Activated CD4-positive, alpha-beta T cell treated with anti-CD3 and anti-CD28 coated beads for 48 hours (primary cell): ENCODE measurements around the gene LRRC74B.
"Not testable (repeated sequence)": the region's sequence is repeated elsewhere in the genome, so short reads cannot be mapped to it uniquely, and the experiment has no call there.

Source experiments
- DNase-seq: peaks from one replicate; pipeline ENCODE4 v3.0.0-alpha.2; 2020

The LRRC74B gene

GRCh38 chr22:21045585-21046294 lies at the start of gene LRRC74B:
Gene LRRC74B, plus strand, starts transcription at chr22:21045946. Its CDS starts 41 bp downstream, at chr22:21045987.
- DNase-seq, result peak; percentile 85

GRCh38 chr22:20996031-20996410 lies 49.7 kb upstream of the LRRC74B start:
- no peak for DNase-seq

- no peak for DNase-seq
Measured at GRCh38 chr22:20996598-20997535, 48.9 kb upstream of the LRRC74B start.

GRCh38 chr22:20997536-20998257 lies 48.0 kb upstream of the LRRC74B start:
- DNase-seq, result no peak

GRCh38 chr22:20998411-20999336 lies 47.1 kb upstream of the LRRC74B start:
- no peak for DNase-seq

- no peak for DNase-seq
Measured at GRCh38 chr22:20999350-21000206, 46.2 kb upstream of the LRRC74B start.

GRCh38 chr22:21000207-21000986 lies 45.3 kb upstream of the LRRC74B start:
- peak; percentile 27 for DNase-seq

GRCh38 chr22:21000987-21001600 lies 44.7 kb upstream of the LRRC74B start:
- peak; percentile 24 for DNase-seq

GRCh38 chr22:21001601-21002325 lies 44.0 kb upstream of the LRRC74B start, which contains the start of gene THAP7:
Gene THAP7, minus strand, starts transcription at chr22:21002118. Its CDS starts 207 bp downstream, at chr22:21001911.
- peak; percentile 98 for DNase-seq

GRCh38 chr22:21003782-21004181 lies 42.0 kb upstream of the LRRC74B start:
- DNase-seq, result no peak

GRCh38 chr22:21009208-21009607 lies 36.5 kb upstream of the LRRC74B start:
- DNase-seq, result not testable (repeated sequence)

GRCh38 chr22:21009638-21010425 lies 35.9 kb upstream of the LRRC74B start:
- DNase-seq, result peak; percentile 36

- DNase-seq, result no peak
Measured at GRCh38 chr22:21010426-21011113, 35.2 kb upstream of the LRRC74B start.

GRCh38 chr22:21012446-21013407 lies 33.0 kb upstream of the LRRC74B start:
- DNase-seq, result no peak

GRCh38 chr22:21013657-21014201 lies 32.0 kb upstream of the LRRC74B start:
- DNase-seq, result no peak

- DNase-seq, result peak; percentile 90
Measured at GRCh38 chr22:21014202-21014725, 31.5 kb upstream of the LRRC74B start.
